Mucosa of rectum (tissue), 2 donors: ENCODE results near the gene IRS2.
"Not testable (repeated sequence)": the region's sequence is repeated elsewhere in the genome, so short reads cannot be mapped to it uniquely, and the experiment has no call there.

Experiments used
- H3K27ac ChIP-seq, 2 donors: one replicate each; pipeline ENCODE4 v1.7.0; 2013; ENCODE audit warnings: inconsistent platforms in 2 of 2, low read depth in 2 of 2, low read length in 2 of 2
- H3K27me3 ChIP-seq, 2 donors: one replicate each; pipeline ENCODE4 v1.7.0; 2013; ENCODE audit warnings: low read length in 2 of 2; ENCODE audit not compliant: control insufficient read depth in 2 of 2, insufficient read depth in 2 of 2
- H3K36me3 ChIP-seq, 2 donors: one replicate each; pipeline ENCODE4 v1.7.0; 2013; ENCODE audit warnings: low read length in 2 of 2; ENCODE audit not compliant: control insufficient read depth in 2 of 2, insufficient read depth in 2 of 2
- H3K4me1 ChIP-seq, 2 donors: one replicate each; pipeline ENCODE4 v1.7.0; 2013; ENCODE audit warnings: low read length in 2 of 2, mild to moderate bottlenecking in 1 of 2; ENCODE audit not compliant: control insufficient read depth in 2 of 2, insufficient read depth in 2 of 2
- H3K4me3 ChIP-seq, 2 donors: one replicate each; pipeline ENCODE4 v1.7.0; 2013; ENCODE audit warnings: low read length in 2 of 2
- H3K9ac ChIP-seq, 2 donors: one replicate each; pipeline ENCODE4 v1.7.0; 2013; ENCODE audit warnings: low read length in 2 of 2, low read depth in 1 of 2, mild to moderate bottlenecking in 1 of 2
- H3K9me3 ChIP-seq, 2 donors: one replicate each; pipeline ENCODE4 v1.7.0; 2013; ENCODE audit warnings: low read length in 2 of 2; ENCODE audit not compliant: control insufficient read depth in 2 of 2
- donor health status: healthy.
- donor health status: Normal muscosa, but diverticular disease.

IRS2 gene

GRCh38 chr13:109737606-109738005 is 48.8 kb downstream of the IRS2 start:
- Histone ChIP-seq H3K9ac (no peak overlapping the region), H3K36me3 (no peaks in the 10 kb centered on the region), H3K4me1 (no peaks in the 10 kb centered on the region), H3K27ac (no peak overlapping the region), H3K9me3 (no peaks in the 10 kb centered on the region), H3K27me3 (no peaks in the 10 kb centered on the region), H3K4me3 (no peak overlapping the region)

GRCh38 chr13:109737046-109737573 is 49.3 kb downstream of the IRS2 start:
- Histone ChIP-seq H3K9me3 (no peaks in the 10 kb centered on the region), H3K4me3 (no peak overlapping the region), H3K27ac (no peak overlapping the region), H3K9ac (no peak overlapping the region), H3K27me3 (no peaks in the 10 kb centered on the region), H3K4me1 (no peaks in the 10 kb centered on the region), H3K36me3 (no peaks in the 10 kb centered on the region)

- Histone ChIP-seq H3K27me3 (no peaks in the 10 kb centered on the region), H3K4me3 (no peak overlapping the region), H3K36me3 (no peaks in the 10 kb centered on the region), H3K4me1 (no peaks in the 10 kb centered on the region), H3K9ac (no peak overlapping the region), H3K9me3 (no peaks in the 10 kb centered on the region), H3K27ac (no peak overlapping the region)
Measured at GRCh38 chr13:109735436-109735966, 50.9 kb downstream of the IRS2 start.

GRCh38 chr13:109734002-109734785 is 52.2 kb downstream of the IRS2 start:
- H3K9me3 ChIP-seq = no peaks in the 10 kb centered on the region
- no peak overlapping the region for H3K4me3 ChIP-seq
- H3K27ac ChIP-seq = no peak overlapping the region

GRCh38 chr13:109733550-109733949 is 52.8 kb downstream of the IRS2 start:
- no peaks in the 10 kb centered on the region for H3K9me3 ChIP-seq
- no peak overlapping the region for H3K4me3 ChIP-seq
- no peak overlapping the region for H3K27ac ChIP-seq
- H3K36me3 ChIP-seq = no peaks in the 10 kb centered on the region
- no peaks in the 10 kb centered on the region for H3K4me1 ChIP-seq
- H3K27me3 ChIP-seq = no peaks in the 10 kb centered on the region
- no peak overlapping the region for H3K9ac ChIP-seq

More at GRCh38 chr13:109734002-109734785, 52.2 kb downstream of the IRS2 start:
- Histone ChIP-seq H3K27me3 (no peaks in the 10 kb centered on the region), H3K36me3 (no peaks in the 10 kb centered on the region), H3K4me1 (no peaks in the 10 kb centered on the region), H3K9ac (no peak overlapping the region)

- not testable (repeated sequence) for H3K9ac ChIP-seq, H3K27me3 ChIP-seq, H3K4me3 ChIP-seq
Measured at GRCh38 chr13:109732470-109733170, 53.8 kb downstream of the IRS2 start.

GRCh38 chr13:109730812-109731335 is 55.5 kb downstream of the IRS2 start:
- H3K27ac ChIP-seq = no peak overlapping the region
- H3K9ac ChIP-seq = no peak overlapping the region
- H3K4me1 ChIP-seq = no peaks in the 10 kb centered on the region
- H3K4me3 ChIP-seq = no peak overlapping the region
- no peaks in the 10 kb centered on the region for H3K36me3 ChIP-seq
- no peaks in the 10 kb centered on the region for H3K9me3 ChIP-seq
- no peaks in the 10 kb centered on the region for H3K27me3 ChIP-seq

More at GRCh38 chr13:109732470-109733170, 53.8 kb downstream of the IRS2 start:
- not testable (repeated sequence) for H3K9me3 ChIP-seq, H3K27ac ChIP-seq, H3K36me3 ChIP-seq, H3K4me1 ChIP-seq

- H3K36me3 ChIP-seq = no peaks in the 10 kb centered on the region
- H3K9ac ChIP-seq = no peak overlapping the region
- H3K4me1 ChIP-seq = no peaks in the 10 kb centered on the region
- H3K27ac ChIP-seq = no peak overlapping the region
- no peaks in the 10 kb centered on the region for H3K9me3 ChIP-seq
- H3K4me3 ChIP-seq = no peak overlapping the region
- no peaks in the 10 kb centered on the region for H3K27me3 ChIP-seq
Measured at GRCh38 chr13:109728791-109729731, 57.3 kb downstream of the IRS2 start.

GRCh38 chr13:109728061-109728460 is 58.3 kb downstream of the IRS2 start:
- no peak overlapping the region for H3K4me3 ChIP-seq
- H3K27ac ChIP-seq = no peak overlapping the region
- no peak overlapping the region for H3K9ac ChIP-seq
- no peaks in the 10 kb centered on the region for H3K36me3 ChIP-seq
- no peaks in the 10 kb centered on the region for H3K4me1 ChIP-seq
- no peaks in the 10 kb centered on the region for H3K27me3 ChIP-seq
- H3K9me3 ChIP-seq = no peaks in the 10 kb centered on the region
